MM.1S (cell line): Measurements from ENCODE around the gene TMEM184B.

Experiments
- DNase-seq: peaks from one replicate; pipeline ENCODE4 v3.0.0-alpha.2; 2015
- H2AFZ ChIP-seq: fragments of 300-600 bp; sonication (generic); 2 replicates; pipeline ENCODE4 v1.6.0; 2016; ENCODE audit warnings: antibody characterized with exemption, low read length
- H3F3A ChIP-seq: fragments of 300-600 bp; sonication (generic); 2 replicates; pipeline ENCODE4 v1.6.1; 2016; ENCODE audit warnings: mild to moderate bottlenecking, antibody characterized with exemption, low read length, moderate library complexity, mixed read lengths; ENCODE audit not compliant: insufficient read depth
- H3K27ac ChIP-seq: fragments of 300-600 bp; sonication (generic); 2 replicates; pipeline ENCODE4 v1.5.1; 2016; ENCODE audit warnings: mild to moderate bottlenecking, low read length
- H3K27me3 ChIP-seq: fragments of 300-600 bp; sonication (generic); replicated peaks from 2 replicates; pipeline ENCODE4 v1.6.0; 2016; ENCODE audit warnings: low read length; ENCODE audit not compliant: insufficient read depth
- H3K36me3 ChIP-seq: fragments of 300-600 bp; sonication (generic); replicated peaks from 2 replicates; pipeline ENCODE4 v1.6.1; 2016; ENCODE audit warnings: mild to moderate bottlenecking, low read length, mixed read lengths; ENCODE audit not compliant: insufficient read depth
- H3K4me1 ChIP-seq: fragments of 300-600 bp; sonication (generic); 2 replicates; pipeline ENCODE4 v1.6.1; 2016; ENCODE audit warnings: low read length, mixed read lengths
- H3K4me2 ChIP-seq: fragments of 300-600 bp; sonication (generic); 2 replicates; pipeline ENCODE4 v1.6.0; 2016; ENCODE audit warnings: low read depth, low read length
- H3K4me3 ChIP-seq: fragments of 300-600 bp; sonication (generic); 2 replicates; pipeline ENCODE4 v1.5.1; 2016; ENCODE audit warnings: low read length, mixed read lengths
- H3K79me2 ChIP-seq: fragments of 300-600 bp; sonication (generic); 2 replicates; pipeline ENCODE4 v1.6.1; 2016; ENCODE audit warnings: mixed run types, low read length, mixed read lengths
- H3K9ac ChIP-seq: fragments of 300-600 bp; sonication (generic); 2 replicates; pipeline ENCODE4 v1.6.1; 2016; ENCODE audit warnings: low read length, mixed read lengths
- H3K9me2 ChIP-seq: fragments of 300-600 bp; sonication (generic); replicated peaks from 2 replicates; pipeline ENCODE4 v1.6.1; 2016; ENCODE audit warnings: mild to moderate bottlenecking, low read length, mixed read lengths; ENCODE audit not compliant: insufficient read depth
- H3K9me3 ChIP-seq: fragments of 300-600 bp; sonication (generic); replicated peaks from 2 replicates; pipeline ENCODE4 v1.6.1; 2016; ENCODE audit warnings: mild to moderate bottlenecking, low read length, mixed read lengths; ENCODE audit not compliant: insufficient read depth
- H4K20me1 ChIP-seq: fragments of 300-600 bp; sonication (generic); 2 replicates; pipeline ENCODE4 v1.6.1; 2016; ENCODE audit warnings: mild to moderate bottlenecking, low read length, moderate library complexity, mixed read lengths; ENCODE audit not compliant: insufficient read depth
- CTCF ChIP-seq: fragments of 300-600 bp; sonication (generic); IDR thresholded peaks from 2 replicates; pipeline ENCODE4 v1.5.1; 2016; ENCODE audit warnings: antibody characterized with exemption, low read length, mixed read lengths
- EZH2 ChIP-seq: fragments of 300-600 bp; sonication (generic); optimal IDR thresholded peaks from 2 replicates; pipeline ENCODE3; 2017; ENCODE audit warnings: low read depth, mild to moderate bottlenecking, antibody characterized with exemption, low read length, mixed read lengths
- EZH2phosphoT487 ChIP-seq: fragments of 300-600 bp; sonication (generic); IDR thresholded peaks from 2 replicates; pipeline ENCODE4 v1.6.1; 2018; ENCODE audit warnings: antibody characterized with exemption, low read length

Gene TMEM184B

DNA sequence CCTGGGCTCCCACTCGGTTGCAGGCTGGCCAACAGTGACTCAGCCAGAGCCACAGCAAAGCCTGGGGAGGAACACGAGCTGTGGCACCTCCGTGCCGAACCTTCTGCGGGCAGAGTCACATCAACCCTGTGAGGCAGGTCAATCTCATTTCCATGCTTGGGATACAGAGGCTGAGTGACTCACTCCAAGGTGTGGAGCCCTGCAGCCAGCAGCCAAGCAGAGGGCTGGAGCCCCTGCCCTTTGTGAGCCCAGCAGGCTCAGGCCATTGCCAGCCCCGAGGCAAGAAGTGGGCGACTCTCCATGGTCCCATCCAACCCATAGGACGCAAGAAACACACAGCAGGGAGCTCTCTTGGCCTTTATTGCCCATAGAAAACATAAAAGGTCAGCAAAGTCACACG lies 23.1 kb upstream of the TMEM184B start:
- H3K27me3 ChIP-seq = no peaks in the 10 kb centered on the region
- no peak overlapping the region for H3K4me2 ChIP-seq
- no peaks in the 10 kb centered on the region for H3K9me2 ChIP-seq
- H3F3A ChIP-seq = peaks cover 5% of the 10 kb centered on the region
- no peak overlapping the region for H3K9ac ChIP-seq
- H3K4me3 ChIP-seq = no peak overlapping the region
- H3K27ac ChIP-seq = no peak overlapping the region
- peaks cover 71% of the 10 kb centered on the region for H3K79me2 ChIP-seq
- H3K4me1 ChIP-seq = no peaks in the 10 kb centered on the region
- H4K20me1 ChIP-seq = peaks cover 16% of the 10 kb centered on the region; the same call in 1 of the 2 replicates
- no peak for DNase-seq
- H3K9me3 ChIP-seq = no peaks in the 10 kb centered on the region
- no peak overlapping the region for H2AFZ ChIP-seq
- peaks cover 49% of the 10 kb centered on the region for H3K36me3 ChIP-seq
- no peak for TF ChIP-seq EZH2
- no peak for TF ChIP-seq EZH2phosphoT487
- TF ChIP-seq CTCF = no peak

GRCh38 chr22:38295339-38295738 lies 22.5 kb upstream of the TMEM184B start:
- H3K9me3 ChIP-seq = no peaks in the 10 kb centered on the region
- H3K4me1 ChIP-seq = no peaks in the 10 kb centered on the region
- H3K9ac ChIP-seq = no peak overlapping the region
- peaks cover 44% of the 10 kb centered on the region for H3K36me3 ChIP-seq
- H3K4me3 ChIP-seq = no peak overlapping the region
- no peak overlapping the region for H3K4me2 ChIP-seq
- no peak overlapping the region for H3K27ac ChIP-seq
- TF ChIP-seq EZH2phosphoT487 (no peak), CTCF (no peak), EZH2 (no peak)
- H3K27me3 ChIP-seq = no peaks in the 10 kb centered on the region
- peaks cover 66% of the 10 kb centered on the region for H3K79me2 ChIP-seq
- no peaks in the 10 kb centered on the region for H3K9me2 ChIP-seq
- DNase-seq = no peak
- H3F3A ChIP-seq = peaks cover 8% of the 10 kb centered on the region
- no peak overlapping the region for H2AFZ ChIP-seq
- peaks cover 11% of the 10 kb centered on the region; the same call in 1 of the 2 replicates for H4K20me1 ChIP-seq

DNA sequence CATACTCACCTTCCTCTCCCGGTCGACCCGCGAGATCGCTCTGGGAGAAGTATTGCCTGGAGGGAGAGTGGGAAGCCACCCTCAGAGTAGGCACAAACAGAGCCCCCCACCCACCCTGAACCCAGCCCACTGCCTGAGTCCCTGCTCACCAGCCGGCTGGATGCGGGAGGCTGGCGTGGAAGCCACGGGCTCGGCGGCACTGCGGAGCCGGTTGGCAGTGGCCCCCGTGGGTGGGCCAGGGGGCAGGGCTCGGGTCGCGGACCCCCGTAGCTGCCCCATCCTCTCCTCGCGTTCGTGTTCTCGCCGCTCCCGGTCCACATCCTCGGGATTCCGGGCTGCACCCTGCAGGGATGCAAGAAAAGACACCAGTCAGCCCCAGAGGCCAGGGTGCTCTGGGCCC lies 21.4 kb upstream of the TMEM184B start:
- Histone ChIP-seq H3K79me2 (peaks cover 55% of the 10 kb centered on the region), H3K4me2 (no peak overlapping the region), H3K4me1 (no peaks in the 10 kb centered on the region), H2AFZ (no peak overlapping the region), H3K27me3 (no peaks in the 10 kb centered on the region), H3K9me2 (no peaks in the 10 kb centered on the region), H3F3A (peaks cover 8% of the 10 kb centered on the region), H3K4me3 (no peak overlapping the region), H3K27ac (no peak overlapping the region), H4K20me1 (peaks cover 4% of the 10 kb centered on the region; the same call in 1 of the 2 replicates), H3K9ac (no peak overlapping the region), H3K9me3 (no peaks in the 10 kb centered on the region), H3K36me3 (peaks cover 36% of the 10 kb centered on the region)
- TF ChIP-seq EZH2 = no peak
- no peak for DNase-seq

DNA sequence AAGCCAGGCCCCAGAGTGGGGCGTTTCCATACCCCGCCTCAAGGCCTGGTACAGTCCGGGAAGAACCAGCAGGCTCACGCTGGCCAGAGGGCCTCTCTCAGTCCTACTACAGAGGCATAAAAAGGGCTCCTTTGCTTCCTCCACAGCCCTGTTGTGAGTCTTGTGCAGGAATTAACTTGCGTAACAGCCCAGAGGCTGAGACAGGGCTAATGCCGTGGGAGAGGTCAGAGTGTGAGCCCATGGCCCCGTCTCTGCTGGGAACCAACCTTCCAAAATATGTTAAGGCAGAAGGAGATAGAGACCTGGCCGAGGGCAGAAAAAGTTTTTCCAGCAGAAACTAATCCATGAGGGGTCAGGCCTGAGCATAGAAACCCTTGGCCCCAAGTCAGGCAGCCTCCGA lies 19.9 kb upstream of the TMEM184B start:
- Histone ChIP-seq H3K9me2 (no peaks in the 10 kb centered on the region), H3K4me3 (no peak overlapping the region), H3K27ac (no peak overlapping the region), H3K36me3 (peaks cover 26% of the 10 kb centered on the region), H4K20me1 (0 out of 2 replicates have a peak, but pooled peaks cover 1% of the 10 kb centered on the region), H3K79me2 (peaks cover 40% of the 10 kb centered on the region), H2AFZ (no peak overlapping the region), H3K9me3 (no peaks in the 10 kb centered on the region), H3K27me3 (no peaks in the 10 kb centered on the region), H3K4me1 (no peaks in the 10 kb centered on the region), H3K9ac (no peak overlapping the region), H3K4me2 (no peak overlapping the region), H3F3A (peaks cover 12% of the 10 kb centered on the region)
- no peak for DNase-seq
- TF ChIP-seq EZH2 = no peak
- no peak for TF ChIP-seq EZH2phosphoT487
- TF ChIP-seq CTCF = no peak
